BJ (cell line): ENCODE data around the gene PC. TPM values are rescaled to one million over a fixed set of nuclear protein-coding genes. Genes with fewer than 3 reads are reported as not detected.
"Not testable (repeated sequence)": the region's sequence is repeated elsewhere in the genome, so short reads cannot be mapped to it uniquely, and the experiment has no call there.

Experiments
- CTCF ChIA-PET: fragments of 350-600 bp; formaldehyde crosslinking; extraction: SDS; loops from one replicate; lab custom pipeline; 2021; ENCODE audit warnings: antibody characterized with exemption, inconsistent platforms; lab: Yijun Ruan, JAX
- POLR2A ChIA-PET: fragments of 300-600 bp; sonication (Branson Sonifier 250); formaldehyde crosslinking; extraction: SDS; loops from one replicate; lab custom pipeline; 2021; ENCODE audit warnings: antibody characterized with exemption; lab: Charles Lee
- DNase-seq: peaks from one replicate; pipeline ENCODE4 v3.0.0-alpha.2; 2011; ENCODE audit warnings: low read depth
- H3K27me3 ChIP-seq: 2 replicates; pipeline ENCODE4 v1.6.0; 2011; ENCODE audit warnings: low read length; ENCODE audit not compliant: control insufficient read depth, insufficient read depth
- H3K36me3 ChIP-seq: 2 replicates; pipeline ENCODE4 v1.5.1; 2011; ENCODE audit warnings: low read length; ENCODE audit not compliant: control insufficient read depth, insufficient read depth
- H3K4me3 ChIP-seq: 2 replicates; pipeline ENCODE4 v1.5.1; 2011; ENCODE audit warnings: low read depth, mild to moderate bottlenecking, control low read depth, low read length
- polyA plus RNA-seq: library from polyadenylated mRNA; depleted of rRNA; stranded (reverse); fragments of >200 nt; gene quantifications from 2 replicates; pipeline ENCODE4 v1.2.3, GENCODE V29; 2011
- TF ChIP-seq, protein P1 (sequence below): IDR thresholded peaks from 2 replicates; pipeline ENCODE4 v1.5.1; 2011; ENCODE audit warnings: low read depth, mild to moderate bottlenecking, control low read depth, inconsistent platforms, low read length, moderate library complexity; ENCODE audit not compliant: insufficient read depth

Gene PC
- polyA plus RNA-seq, 1 experiment = 14.3 TPM

DNA sequence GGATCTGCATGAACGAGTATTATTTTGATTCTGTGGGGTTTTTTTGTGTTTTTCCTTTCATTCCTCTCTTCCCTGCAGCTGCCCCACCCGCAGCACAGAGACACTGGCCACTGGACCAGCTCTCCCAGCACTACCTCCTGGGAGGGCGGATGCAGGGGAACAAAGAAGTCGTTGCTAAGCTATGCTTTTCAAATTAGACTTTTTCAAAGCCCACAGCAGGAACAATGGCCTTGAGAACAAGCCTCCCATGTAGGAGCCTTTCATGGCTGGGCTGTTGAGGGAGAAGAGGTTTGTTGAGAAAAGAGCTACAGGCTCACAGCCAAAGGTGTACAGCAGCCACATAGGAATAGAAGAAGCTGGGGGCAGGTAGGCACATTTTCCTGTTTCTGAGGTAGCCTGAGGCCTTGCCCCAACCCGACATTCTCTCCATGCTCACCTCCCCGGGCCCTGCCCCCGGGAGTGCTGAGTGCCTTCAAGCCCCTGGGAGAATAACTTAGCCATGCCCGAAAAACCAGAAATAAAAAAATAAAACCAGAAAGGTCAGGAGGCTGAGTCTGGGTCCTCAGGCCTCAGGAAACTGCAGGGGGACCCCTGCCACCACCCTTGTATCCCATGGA lies 44.2 kb upstream of the PC start:
- Histone ChIP-seq H3K4me3 (no peak overlapping the region), H3K27me3 (no peaks in the 10 kb centered on the region), H3K36me3 (no peaks in the 10 kb centered on the region)
- TF ChIP-seq, protein P1, sequence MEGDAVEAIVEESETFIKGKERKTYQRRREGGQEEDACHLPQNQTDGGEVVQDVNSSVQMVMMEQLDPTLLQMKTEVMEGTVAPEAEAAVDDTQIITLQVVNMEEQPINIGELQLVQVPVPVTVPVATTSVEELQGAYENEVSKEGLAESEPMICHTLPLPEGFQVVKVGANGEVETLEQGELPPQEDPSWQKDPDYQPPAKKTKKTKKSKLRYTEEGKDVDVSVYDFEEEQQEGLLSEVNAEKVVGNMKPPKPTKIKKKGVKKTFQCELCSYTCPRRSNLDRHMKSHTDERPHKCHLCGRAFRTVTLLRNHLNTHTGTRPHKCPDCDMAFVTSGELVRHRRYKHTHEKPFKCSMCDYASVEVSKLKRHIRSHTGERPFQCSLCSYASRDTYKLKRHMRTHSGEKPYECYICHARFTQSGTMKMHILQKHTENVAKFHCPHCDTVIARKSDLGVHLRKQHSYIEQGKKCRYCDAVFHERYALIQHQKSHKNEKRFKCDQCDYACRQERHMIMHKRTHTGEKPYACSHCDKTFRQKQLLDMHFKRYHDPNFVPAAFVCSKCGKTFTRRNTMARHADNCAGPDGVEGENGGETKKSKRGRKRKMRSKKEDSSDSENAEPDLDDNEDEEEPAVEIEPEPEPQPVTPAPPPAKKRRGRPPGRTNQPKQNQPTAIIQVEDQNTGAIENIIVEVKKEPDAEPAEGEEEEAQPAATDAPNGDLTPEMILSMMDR = no peak
- no peak for DNase-seq
- ChIA-PET CTCF (interaction anchor here (0.5 to 1.1 kb wide), 4 partner anchors 11 to 1766 kb away, joined by 3 to 5 read pairs (median 3); no protein-coding TSS in a partner anchor), POLR2A (no interaction called here)

DNA sequence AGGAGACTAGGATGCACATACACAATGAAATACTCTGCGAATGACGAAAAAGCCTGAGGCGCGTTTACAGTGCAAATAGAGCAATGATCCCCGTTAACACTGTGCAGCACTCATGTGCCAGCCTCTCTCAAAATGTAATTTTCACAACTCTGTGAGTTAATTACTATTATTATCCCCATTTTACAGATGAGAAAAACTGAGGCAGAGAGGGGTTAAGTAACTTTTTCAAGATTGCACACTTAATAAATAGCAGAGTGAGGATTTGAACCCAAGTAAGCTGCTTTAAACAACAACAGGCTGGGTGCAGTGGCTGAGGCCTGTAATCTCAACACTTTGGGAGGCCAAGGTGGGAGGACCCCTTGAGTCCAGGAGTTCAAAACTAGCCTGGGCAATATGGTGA lies 43.1 kb upstream of the PC start:
- no peak for DNase-seq
- POLR2A ChIA-PET = no interaction called here
- Histone ChIP-seq H3K27me3 (no peaks in the 10 kb centered on the region), H3K4me3 (no peak overlapping the region), H3K36me3 (no peaks in the 10 kb centered on the region)
- CTCF ChIA-PET = interaction anchor here (1.1 kb wide), 1 partner anchor 9 kb away, joined by 3 read pairs; no protein-coding TSS in a partner anchor
- TF ChIP-seq, protein P1 = no peak

DNA sequence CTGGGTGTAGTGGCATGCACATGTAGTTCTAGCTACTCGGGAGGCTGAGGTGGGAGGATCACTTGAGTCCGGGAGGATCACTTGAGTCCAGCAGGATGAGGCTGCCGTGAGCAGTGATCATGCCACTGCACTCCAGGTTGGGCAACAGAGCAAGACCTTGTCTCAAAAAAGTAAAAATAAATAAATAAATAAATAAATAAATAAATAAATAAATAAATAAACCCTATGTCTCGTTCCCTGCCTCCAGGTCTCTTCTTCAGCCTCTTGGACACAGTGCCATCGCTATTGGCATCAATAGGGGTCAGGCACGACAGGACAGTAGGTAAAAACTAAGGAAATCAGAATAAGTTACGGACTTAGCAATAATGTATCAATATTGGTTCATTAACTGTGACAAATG lies 41.4 kb upstream of the PC start:
- DNase-seq = no peak
- Histone ChIP-seq H3K4me3 (no peak overlapping the region), H3K27me3 (no peaks in the 10 kb centered on the region), H3K36me3 (no peaks in the 10 kb centered on the region)
- POLR2A ChIA-PET = no interaction called here
- CTCF ChIA-PET = interaction anchor here (1.4 to 1.7 kb wide), 2 partner anchors 10 to 24 kb away, joined by 5 read pairs; no protein-coding TSS in a partner anchor
- TF ChIP-seq, protein P1 = no peak

DNA sequence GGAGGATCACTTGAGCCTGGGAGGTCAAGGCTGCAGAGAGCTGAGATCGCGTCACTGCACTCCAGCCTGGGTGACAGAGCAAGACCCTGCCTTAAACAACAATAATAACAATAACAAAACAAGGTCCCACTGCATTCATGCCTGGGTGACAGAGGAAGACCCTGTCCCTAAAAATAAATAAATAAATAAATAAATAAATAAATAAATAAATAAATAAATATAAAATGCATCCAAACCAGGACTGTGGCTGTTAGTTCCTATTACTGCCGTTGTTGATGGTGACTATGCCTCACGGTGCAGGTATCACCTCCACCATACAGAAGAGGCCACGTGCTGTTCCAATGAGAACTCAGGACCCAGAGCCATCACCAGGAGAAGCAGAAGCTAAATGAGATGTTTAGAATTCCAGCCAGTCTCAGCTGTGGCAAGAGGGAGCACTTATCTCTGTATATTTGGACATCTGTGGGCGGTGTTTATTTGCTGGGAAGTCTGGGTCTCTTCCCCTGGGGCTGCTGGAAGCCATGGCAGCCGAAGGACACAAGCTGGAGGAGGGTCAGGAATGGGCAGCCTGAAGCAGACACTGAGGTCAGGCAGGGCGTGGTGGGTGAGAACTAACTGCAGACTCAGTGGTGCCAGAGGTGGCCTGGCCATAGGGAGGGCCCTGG lies 38.6 kb upstream of the PC start:
- H3K36me3 ChIP-seq = no peaks in the 10 kb centered on the region
- ChIA-PET CTCF (interaction anchor here (0.7 to 1.4 kb wide), 6 partner anchors 9 to 141 kb away, joined by 3 to 4 read pairs (median 3); partner anchors contain the start of gene SYT12), POLR2A (interaction anchor here (0.7 kb wide), 1 partner anchor 75 kb away, joined by 3 read pairs; no protein-coding TSS in a partner anchor)
- peak; percentile 37 for DNase-seq
- H3K27me3 ChIP-seq = no peaks in the 10 kb centered on the region
- H3K4me3 ChIP-seq = no peak overlapping the region
- TF ChIP-seq, protein P1 = no peak

DNA sequence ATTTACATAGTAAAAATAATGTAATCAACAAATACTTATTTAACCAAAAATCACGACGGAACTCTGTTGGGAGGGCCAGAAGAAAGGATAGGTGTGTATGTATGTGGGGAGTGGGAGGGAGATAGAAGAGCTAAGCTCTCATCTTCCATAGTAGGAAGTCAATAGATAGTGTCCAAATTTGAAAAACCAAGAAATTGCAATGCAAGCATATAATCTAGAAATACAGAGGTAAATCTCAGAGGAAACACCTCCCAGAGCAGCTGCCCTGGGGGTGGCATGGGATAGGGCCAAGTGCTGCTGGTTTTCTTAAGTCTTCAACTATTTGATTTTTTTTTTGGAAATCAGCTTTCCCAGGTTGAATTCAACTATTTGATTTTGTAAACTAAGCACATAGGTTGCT lies 33.9 kb upstream of the PC start:
- no peaks in the 10 kb centered on the region for H3K27me3 ChIP-seq
- CTCF ChIA-PET = interaction anchor here (0.6 to 0.8 kb wide), 3 partner anchors 10 to 390 kb away, joined by 3 to 4 read pairs (median 3); no protein-coding TSS in a partner anchor
- TF ChIP-seq, protein P1 = no peak
- H3K36me3 ChIP-seq = no peaks in the 10 kb centered on the region
- no peak overlapping the region for H3K4me3 ChIP-seq
- no peak for DNase-seq
- POLR2A ChIA-PET = no interaction called here

DNA sequence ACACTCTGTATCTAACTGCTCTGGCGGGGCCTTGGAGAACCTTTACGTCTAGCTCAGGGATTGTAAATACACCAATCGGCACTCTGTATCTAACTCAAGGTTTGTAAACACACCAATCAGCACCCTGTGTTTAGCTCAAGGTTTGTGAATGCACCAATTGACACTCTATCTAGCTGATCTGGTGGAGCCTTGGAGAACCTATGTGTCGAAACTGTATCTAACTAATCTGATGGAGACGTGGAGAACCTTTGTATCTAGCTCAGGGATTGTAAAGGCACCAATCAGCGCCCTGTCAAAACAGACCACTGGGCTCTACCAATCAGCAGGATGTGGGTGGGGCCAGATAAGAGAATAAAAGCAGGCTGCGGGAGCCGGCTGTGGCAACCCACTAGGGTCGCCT lies 31.2 kb upstream of the PC start:
- DNase-seq, H3K4me3 ChIP-seq, POLR2A ChIA-PET, H3K36me3 ChIP-seq, H3K27me3 ChIP-seq: not testable (repeated sequence)
- CTCF ChIA-PET = interaction anchor here (1.1 to 1.8 kb wide), 2 partner anchors 13 to 37 kb away, joined by 4 to 11 read pairs; partner anchors contain the start of gene C11orf86

DNA sequence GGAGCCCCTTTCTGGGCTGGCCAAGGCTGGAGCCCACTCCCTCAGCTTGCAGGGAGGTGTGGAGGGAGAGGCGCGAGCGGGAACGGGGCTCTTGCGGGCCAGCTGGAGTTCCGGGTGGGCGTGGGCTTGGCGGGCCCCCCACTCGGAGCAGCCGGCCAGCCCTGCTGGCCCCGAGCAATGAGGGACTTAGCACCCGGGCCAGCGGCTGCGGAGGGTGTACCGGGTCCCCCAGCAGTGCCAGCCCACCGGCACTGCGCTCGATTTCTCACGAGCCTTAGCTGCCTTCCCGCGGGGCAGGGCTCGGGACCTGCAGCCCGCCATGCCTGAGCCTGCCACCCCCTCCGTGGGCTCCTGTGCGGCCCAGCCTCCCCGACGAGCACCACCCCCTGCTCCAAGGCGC lies 30.6 kb upstream of the PC start:
- H3K36me3 ChIP-seq, POLR2A ChIA-PET, H3K4me3 ChIP-seq, H3K27me3 ChIP-seq, DNase-seq: not testable (repeated sequence)
- CTCF ChIA-PET = interaction anchor here (1.1 to 1.8 kb wide), 2 partner anchors 13 to 37 kb away, joined by 4 to 11 read pairs; partner anchors contain the start of gene C11orf86
